ENCODE results near the gene VCPKMT.

The VCPKMT gene

DNA sequence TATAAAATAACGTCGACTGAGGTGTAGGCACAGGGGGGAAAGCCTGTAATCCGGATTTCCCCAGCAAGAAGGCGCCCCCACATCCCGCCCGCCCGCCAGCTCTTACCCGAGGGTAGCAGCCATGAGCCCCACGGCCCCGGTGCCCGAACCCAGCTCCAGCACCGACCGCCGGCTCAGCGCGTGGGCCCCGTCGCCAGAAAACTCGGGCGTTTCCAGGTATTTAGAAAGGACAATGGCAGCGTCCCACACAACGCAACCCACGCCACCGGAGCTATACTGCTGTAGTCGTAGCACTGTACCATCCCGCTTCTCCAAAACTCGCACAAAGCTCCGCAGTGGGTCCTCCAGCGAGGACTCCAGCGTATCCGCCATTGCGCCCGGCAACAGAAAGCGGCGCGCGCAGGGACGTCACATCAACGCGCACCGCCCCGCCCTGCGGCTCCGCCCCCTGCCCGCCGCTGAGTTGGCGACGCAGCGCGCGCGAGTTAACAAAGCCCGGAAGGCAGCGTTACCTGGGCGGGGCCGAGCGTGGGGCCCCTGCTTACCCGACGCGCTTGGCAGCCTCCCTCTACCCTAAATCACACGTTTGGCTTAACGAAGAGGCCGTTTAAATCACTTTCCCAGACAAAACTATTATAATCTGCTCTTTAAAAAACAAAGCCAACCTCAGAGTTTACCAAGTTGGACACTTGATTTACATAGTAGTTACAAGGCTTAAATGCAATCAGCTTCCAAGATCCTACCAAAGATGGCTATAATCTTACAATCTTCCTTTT, at the start of gene VCPKMT:
VCPKMT (minus strand) TSS at position 392 of the 776 bp plus-strand sequence; CDS start at position 372, 20 bp downstream.
- peak; percentile 92 for DNase-seq (ENCODE audit: low read depth)

GRCh38 chr14:50156111-50156510, 39.7 kb upstream of the VCPKMT start:
- no peak for DNase-seq (ENCODE audit: low read depth)

DNA sequence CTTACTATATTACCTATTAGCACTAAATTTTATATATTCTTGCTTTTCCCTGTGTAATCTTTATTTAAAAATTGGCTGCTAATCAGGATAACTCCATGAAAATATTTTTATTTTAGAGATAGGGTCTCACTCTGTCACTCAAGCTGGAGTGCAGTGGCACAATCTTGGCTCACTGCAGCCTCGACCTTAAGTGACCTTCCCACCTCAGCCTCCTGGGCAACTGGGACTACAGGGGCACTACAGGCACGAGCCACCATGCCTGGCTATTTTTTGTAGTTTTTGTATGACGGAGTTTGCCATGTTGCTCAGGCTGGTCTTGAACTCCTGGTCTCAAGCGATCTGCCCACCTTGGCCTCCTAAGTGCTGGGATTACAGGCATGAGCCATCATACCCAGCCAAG, 32.4 kb upstream of the VCPKMT start:
- no peak for DNase-seq (ENCODE audit: low read depth)

DNA sequence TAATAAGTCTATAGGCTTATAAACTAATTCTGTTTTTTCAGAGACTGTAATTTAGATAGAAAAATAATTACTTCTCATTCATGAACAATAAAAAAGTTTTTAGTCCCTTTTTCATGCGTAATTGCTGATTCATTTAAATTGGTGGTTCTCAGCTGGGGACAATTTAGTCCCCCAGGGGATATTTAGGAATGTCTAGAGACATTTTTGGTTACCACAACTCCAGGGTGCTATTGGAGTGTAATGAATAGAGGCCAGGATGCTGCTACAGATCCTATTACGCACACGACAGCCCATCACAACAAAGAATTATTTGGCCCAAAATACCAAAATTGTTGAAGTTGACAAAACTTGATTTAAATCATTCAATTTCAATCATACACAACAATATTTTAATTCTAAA, 22.8 kb upstream of the VCPKMT start:
- DNase-seq (ENCODE audit: low read depth), result no peak

DNA sequence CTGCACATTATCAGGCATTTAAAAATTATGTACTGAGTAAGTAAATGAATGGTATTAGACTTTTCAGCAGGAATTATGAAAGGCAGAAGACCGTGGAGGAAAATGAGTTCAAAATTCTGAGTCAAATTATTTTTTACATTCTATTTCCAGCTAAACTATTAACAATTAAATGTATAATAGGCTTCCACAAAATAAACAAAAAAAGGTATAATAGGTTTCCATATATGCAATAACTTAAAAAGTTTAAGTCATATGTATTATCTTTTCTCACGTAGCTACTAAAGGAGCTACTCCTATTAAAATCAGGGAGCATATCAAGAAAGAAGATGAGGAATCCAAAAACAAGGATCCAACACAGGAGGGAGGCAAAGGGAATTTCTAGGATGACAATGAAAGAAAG, 11.4 kb upstream of the VCPKMT start:
- no peak for DNase-seq (ENCODE audit: low read depth)

GRCh38 chr14:50123062-50123461, 6.7 kb upstream of the VCPKMT start:
- no peak for DNase-seq (ENCODE audit: low read depth)

DNA sequence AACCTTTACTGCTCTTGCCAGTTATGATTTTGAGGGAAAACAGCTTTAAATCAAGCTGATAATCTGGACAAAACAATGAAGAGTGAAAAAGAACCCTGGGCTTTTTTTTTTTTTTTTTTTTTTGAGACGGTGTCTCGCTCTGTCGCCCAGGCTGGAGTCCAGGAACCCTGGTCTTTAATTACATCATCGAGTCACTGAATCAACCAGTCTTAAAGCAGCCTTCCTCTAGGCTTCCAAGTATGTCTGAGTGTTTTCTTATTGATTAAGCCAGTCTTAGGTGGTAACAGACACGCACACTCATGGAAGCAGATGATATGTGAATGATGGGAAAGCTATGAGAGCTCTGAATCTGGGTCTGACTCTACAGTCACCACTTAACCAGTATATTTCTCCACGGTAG, 5.9 kb upstream of the VCPKMT start:
- no peak for DNase-seq (ENCODE audit: low read depth)

DNA sequence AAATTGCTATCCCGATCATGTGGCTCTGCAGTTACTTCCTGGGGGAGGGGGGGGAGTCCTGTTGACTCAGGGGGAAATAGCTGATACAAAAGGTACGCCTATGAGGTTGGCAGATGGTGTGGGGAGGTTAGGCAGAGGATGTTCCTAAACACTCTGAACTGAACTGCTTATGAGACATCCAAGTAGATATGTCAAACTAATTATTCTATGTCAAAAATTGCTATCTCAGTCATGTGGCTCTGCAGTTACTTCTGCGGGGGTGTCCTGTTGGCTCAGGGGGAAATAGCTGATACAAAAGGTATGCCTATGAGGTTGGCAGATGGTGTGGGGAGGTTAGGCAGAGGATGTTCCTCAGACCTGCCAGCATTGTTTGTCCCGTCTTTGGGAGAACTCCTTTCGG, 5.1 kb upstream of the VCPKMT start:
- no peak for DNase-seq (ENCODE audit: low read depth)

DNA sequence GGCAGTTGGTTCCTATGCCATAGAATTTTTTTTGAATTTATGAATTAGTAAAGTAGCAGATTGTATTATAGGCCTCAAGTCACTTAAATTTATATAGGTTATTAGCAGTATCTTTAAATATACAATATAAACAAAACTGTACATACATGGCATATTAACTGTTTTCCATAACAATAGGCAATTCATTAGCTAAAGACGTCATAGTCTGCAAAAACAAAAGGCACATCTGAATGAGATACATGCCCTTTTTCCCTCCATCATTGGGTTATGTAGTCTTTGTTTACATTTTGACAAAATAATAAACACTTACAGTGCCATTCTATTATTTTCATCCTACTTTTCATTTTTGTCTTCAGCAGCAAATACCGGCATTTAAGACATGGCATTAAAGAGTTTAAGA, 1.1 kb upstream of the VCPKMT start:
- DNase-seq (ENCODE audit: low read depth), result no peak

GRCh38 chr14:50116966-50117365, 594 bp upstream of the VCPKMT start:
- DNase-seq (ENCODE audit: low read depth), result no peak

DNA sequence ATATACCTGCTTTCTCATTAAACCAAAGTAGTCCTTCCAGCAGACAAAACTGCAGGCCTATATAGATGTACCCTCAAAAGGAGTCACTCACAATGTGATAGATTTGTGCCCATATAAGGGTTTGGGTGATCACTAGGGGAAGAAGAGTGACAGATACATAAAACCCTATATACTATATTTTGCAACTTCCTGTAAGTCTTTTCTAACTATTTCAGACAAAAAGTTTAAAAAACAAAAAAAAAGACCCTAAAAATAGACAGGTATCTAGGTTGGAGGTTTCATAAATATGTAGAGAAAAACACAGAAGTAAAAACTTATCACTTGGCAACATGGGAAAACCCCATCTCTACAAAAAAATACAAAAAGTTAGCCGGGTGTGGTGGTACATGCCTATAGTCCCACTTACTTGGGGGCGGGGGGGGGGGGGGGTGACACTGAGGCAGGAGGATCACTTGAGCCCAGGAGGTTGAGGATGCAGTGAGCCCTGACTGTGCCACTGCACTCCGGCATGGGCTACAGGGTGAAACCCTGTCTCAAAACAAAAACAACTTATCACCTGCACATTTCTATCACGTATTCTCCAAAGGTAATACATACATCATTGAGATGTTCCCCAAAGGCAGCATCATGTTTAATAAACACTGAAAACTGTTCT, 2.9 kb downstream of the VCPKMT start:
- no peak for DNase-seq (ENCODE audit: low read depth)

- no peak for DNase-seq (ENCODE audit: low read depth)
Observed at GRCh38 chr14:50110323-50111037, 5.9 kb downstream of the VCPKMT start.

DNA sequence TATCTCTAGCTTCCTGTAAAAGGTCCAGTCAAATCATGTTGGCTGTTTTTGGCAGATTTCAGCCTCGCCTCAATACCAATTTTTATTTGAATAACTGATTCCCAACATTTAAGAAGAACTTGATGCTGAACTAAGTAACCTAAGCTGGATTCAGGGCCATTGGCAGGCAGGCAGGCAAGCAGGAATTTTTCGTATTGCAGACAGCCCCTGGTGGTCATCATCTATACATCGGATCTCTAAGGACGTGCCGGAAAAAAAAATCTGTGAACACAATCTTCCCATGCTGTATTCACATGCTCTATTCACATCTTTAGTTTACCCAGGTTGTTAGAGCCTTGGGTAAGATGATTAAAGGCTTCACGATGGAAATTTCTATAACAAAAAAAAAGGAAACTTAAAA, 7.0 kb downstream of the VCPKMT start:
- no peak for DNase-seq (ENCODE audit: low read depth)

- DNase-seq (ENCODE audit: low read depth), result no peak
Observed at GRCh38 chr14:50107850-50108249, 8.5 kb downstream of the VCPKMT start.

DNA sequence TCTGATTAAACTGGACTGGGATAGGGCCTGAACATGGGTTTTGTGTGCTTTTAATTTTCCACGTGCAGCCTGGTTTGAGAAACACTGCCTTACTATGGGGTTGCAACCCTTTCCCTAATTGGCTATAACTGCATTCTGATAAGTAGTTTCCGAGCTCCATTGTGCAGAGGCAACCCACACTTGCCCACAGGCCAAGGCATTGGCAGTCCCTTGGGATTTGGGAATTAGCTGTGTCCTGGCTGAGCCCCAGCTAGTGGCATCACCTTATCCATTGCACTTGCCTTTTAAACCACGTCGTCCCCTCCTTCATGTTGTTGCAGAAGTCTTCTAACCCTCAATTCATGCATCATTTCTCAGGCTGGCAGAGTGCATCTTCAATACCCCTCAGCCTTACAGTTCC, 10.2 kb downstream of the VCPKMT start:
- no peak for DNase-seq (ENCODE audit: low read depth)

DNA sequence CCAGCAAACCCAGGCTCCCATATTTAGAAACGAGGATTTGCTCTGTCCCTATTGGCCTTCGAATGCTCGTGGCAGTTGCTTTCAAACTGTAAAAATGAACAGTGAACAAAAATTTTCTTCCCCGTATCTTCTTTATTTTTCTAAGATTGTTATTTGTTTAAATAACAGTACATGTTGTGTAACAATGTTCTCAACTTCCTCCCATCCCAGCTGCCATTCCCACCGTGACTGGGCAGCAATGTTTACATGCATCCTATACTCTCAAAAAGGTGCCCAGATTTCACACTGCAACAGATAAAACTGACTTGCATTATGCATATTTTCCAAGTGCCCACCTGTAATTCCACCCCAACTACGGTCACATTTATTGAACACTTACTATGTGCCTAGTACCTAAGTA, 12.8 kb downstream of the VCPKMT start:
- no peak for DNase-seq (ENCODE audit: low read depth)

DNA sequence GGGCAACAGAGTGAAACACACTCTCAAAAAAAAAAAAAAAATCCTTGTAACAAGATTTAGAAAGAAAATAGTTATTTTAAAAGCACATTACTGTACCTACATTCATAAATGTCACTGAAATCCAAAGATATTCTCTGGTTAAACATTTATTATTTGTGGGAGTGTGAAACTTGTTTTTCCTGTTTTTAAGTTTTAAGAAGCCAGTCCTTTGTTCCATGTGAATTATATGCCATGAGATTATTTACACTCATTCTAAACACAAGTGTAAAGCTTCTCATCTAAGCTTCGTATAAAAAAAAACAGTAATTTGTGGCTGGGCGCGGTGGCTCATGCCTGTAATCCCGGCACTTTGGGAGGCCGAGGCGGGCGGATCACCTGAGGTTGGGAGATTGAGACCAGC, 15.0 kb downstream of the VCPKMT start:
- no peak for DNase-seq (ENCODE audit: low read depth)

DNA sequence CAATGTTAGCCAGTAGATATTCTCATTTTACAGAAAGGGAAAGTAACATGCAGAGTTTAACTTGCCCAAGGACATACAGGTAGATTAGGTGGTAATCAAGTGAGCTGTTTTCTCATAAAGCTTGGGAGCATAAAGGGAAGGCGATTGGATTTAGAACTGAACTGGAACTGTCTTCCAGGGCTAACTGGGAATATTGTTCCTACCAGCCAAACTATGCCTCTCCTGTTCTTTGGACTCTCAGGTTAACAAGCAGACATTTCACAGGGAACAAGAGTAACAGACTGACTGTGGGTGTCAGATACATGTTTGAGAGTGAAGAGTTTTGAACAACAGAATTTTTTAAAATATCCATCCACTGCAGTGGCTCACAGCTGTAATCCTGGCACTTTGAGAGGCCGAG, 15.6 kb downstream of the VCPKMT start:
- DNase-seq (ENCODE audit: low read depth), result no peak

DNA sequence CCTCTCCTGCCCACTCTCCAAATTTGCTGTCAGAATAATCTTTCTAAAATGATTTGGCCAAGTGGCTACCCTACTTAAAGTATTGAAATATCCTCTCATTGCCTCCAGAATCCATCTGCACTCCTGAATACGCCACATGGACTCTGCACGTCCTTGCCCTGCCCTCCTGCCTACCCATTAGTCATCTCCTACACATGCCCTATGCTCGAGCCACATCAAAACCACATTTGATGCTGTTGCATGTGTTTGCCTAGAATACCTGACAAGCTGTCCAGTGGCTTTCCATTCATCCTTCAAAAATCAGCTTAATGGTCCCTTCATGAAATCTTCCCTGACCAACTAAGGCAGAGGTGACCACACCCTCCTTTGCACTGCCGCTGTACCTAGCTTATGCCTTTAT, 17.0 kb downstream of the VCPKMT start:
- DNase-seq (ENCODE audit: low read depth), result no peak

DNA sequence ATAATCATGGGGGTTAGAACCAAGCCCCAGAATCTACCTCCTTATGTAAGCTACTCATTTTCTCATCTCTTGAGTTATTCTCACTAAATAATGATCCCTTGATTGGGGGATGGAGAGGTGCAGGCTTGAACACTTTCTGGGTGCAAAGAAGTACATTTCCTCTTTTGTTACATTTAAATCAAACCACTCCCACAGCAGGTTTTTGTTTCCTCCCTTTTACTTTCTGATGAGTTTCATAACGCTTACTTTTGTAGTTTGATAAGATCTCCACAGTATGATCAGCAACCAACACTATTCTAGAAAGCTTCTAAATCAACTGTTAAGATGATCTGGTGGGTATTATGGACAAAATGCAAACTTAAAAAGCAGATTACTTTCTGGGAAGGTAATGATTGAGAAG, 20.5 kb downstream of the VCPKMT start:
- no peak for DNase-seq (ENCODE audit: low read depth)

GRCh38 chr14:50094056-50094755, 22.2 kb downstream of the VCPKMT start:
- no peak for DNase-seq (ENCODE audit: low read depth)

GRCh38 chr14:50093496-50093895, 22.9 kb downstream of the VCPKMT start:
- DNase-seq (ENCODE audit: low read depth), result no peak

Data from stimulated activated CD8-positive, alpha-beta memory T cell treated with anti-CD3 and anti-CD28 coated beads, Interleukin-15, amount 100 ng/mL, for 1 hour (primary cell).